Upper lobe of right lung (tissue), 1 donor: ENCODE data around the gene MAPKBP1. TPM values are rescaled to one million over a fixed set of nuclear protein-coding genes. Genes with fewer than 3 reads are reported as not detected.
A peak's percentile ranks its signal among the peaks of the same experiment; 100 is the strongest.

Experiments
- ATAC-seq: fragments of 200-7000 bp; cut with Tn5 transposase; one replicate; pipeline ENCODE4 v1.9.1; 2020; ENCODE audit warnings: mild to moderate bottlenecking, moderate library complexity
- DNase-seq: peaks from one replicate; pipeline ENCODE4 v3.0.0-alpha.2; 2020
- H3K27ac ChIP-seq: fragments of 200-600 bp; one replicate; pipeline ENCODE4 v1.8.0; 2022
- H3K27me3 ChIP-seq: fragments of 200-600 bp; one replicate; pipeline ENCODE4 v1.8.0; 2022; ENCODE audit warnings: mild to moderate bottlenecking
- H3K36me3 ChIP-seq: fragments of 200-600 bp; one replicate; pipeline ENCODE4 v1.8.0; 2022
- H3K4me1 ChIP-seq: fragments of 200-600 bp; one replicate; pipeline ENCODE4 v1.8.0; 2022
- H3K4me3 ChIP-seq: fragments of 200-600 bp; one replicate; pipeline ENCODE4 v1.8.0; 2022; ENCODE audit warnings: mild to moderate bottlenecking
- H3K9me3 ChIP-seq: fragments of 200-600 bp; one replicate; pipeline ENCODE4 v1.8.0; 2022
- CTCF ChIP-seq: fragments of 200-600 bp; IDR thresholded peaks from one replicate; pipeline ENCODE4 v1.8.0; 2022; ENCODE audit warnings: antibody characterized with exemption
- intact Hi-C: fragments of 100-400 bp; cut with DNase I; formaldehyde crosslinking; loops from one replicate; pipeline ENCODE4 v1.11.0; 2022
- total RNA-seq: library from RNA; stranded (reverse); fragmentation: NEBNext Ultra II Directional; extraction: Animal tissue kit (Norgen Biotek cat#: 25700); gene quantifications from one replicate; pipeline ENCODE4 v1.2.1, GENCODE V29; 2021
- donor health status: DM: no; HTN: yes; CAD: no; lungs with severe emphysema.

Gene MAPKBP1
- total RNA-seq, 1 donor from 2014 or later, result 22.4 TPM

- intact Hi-C loops, result no loop called here
- no peak for TF ChIP-seq CTCF
- no peak for ATAC-seq
- no peak overlapping the region for H3K27ac ChIP-seq
- DNase-seq, result peak; percentile 58
- no peaks in the 10 kb centered on the region for H3K27me3 ChIP-seq
- H3K4me1 ChIP-seq, result peaks cover 2% of the 10 kb centered on the region
- peaks cover 41% of the 10 kb centered on the region for H3K36me3 ChIP-seq
- H3K4me3 ChIP-seq, result no peak overlapping the region
- no peaks in the 10 kb centered on the region for H3K9me3 ChIP-seq
These were observed 48.2 kb downstream of the MAPKBP1 start for GRCh38 chr15:41822471-41822870.

GRCh38 chr15:41822957-41823356, 48.7 kb downstream of the MAPKBP1 start:
- no peak overlapping the region for H3K4me3 ChIP-seq
- H3K36me3 ChIP-seq, result peaks cover 36% of the 10 kb centered on the region
- H3K27me3 ChIP-seq, result no peaks in the 10 kb centered on the region
- no peak for ATAC-seq
- H3K4me1 ChIP-seq, result peaks cover 3% of the 10 kb centered on the region
- H3K27ac ChIP-seq, result no peak overlapping the region
- DNase-seq, result no peak
- intact Hi-C loops, result no loop called here
- H3K9me3 ChIP-seq, result no peaks in the 10 kb centered on the region
- no peak for TF ChIP-seq CTCF

- intact Hi-C loops, result no loop called here
- H3K4me1 ChIP-seq, result peaks cover 4% of the 10 kb centered on the region
- DNase-seq, result no peak
- no peak overlapping the region for H3K4me3 ChIP-seq
- H3K27ac ChIP-seq, result no peak overlapping the region
- H3K27me3 ChIP-seq, result no peaks in the 10 kb centered on the region
- ATAC-seq, result no peak
- no peaks in the 10 kb centered on the region for H3K9me3 ChIP-seq
- no peak for TF ChIP-seq CTCF
- peaks cover 31% of the 10 kb centered on the region for H3K36me3 ChIP-seq
These were observed 49.2 kb downstream of the MAPKBP1 start for GRCh38 chr15:41823502-41823901.

- no peak for TF ChIP-seq CTCF
- no peaks in the 10 kb centered on the region for H3K27me3 ChIP-seq
- H3K9me3 ChIP-seq, result no peaks in the 10 kb centered on the region
- DNase-seq (no peak), ATAC-seq (no peak)
- no peak overlapping the region for H3K4me3 ChIP-seq
- H3K4me1 ChIP-seq, result peaks cover 11% of the 10 kb centered on the region
- no peak overlapping the region for H3K27ac ChIP-seq
- H3K36me3 ChIP-seq, result peaks cover 29% of the 10 kb centered on the region
- intact Hi-C loops, result no loop called here
These were observed 49.9 kb downstream of the MAPKBP1 start for GRCh38 chr15:41824062-41824745.

- no peak for DNase-seq
- no peak for TF ChIP-seq CTCF
- peaks cover 17% of the 10 kb centered on the region for H3K4me1 ChIP-seq
- H3K9me3 ChIP-seq, result no peaks in the 10 kb centered on the region
- H3K36me3 ChIP-seq, result peaks cover 29% of the 10 kb centered on the region
- no peak for ATAC-seq
- H3K27ac ChIP-seq, result no peak overlapping the region
- intact Hi-C loops, result no loop called here
- H3K27me3 ChIP-seq, result no peaks in the 10 kb centered on the region
- H3K4me3 ChIP-seq, result no peak overlapping the region
These were observed 50.9 kb downstream of the MAPKBP1 start for GRCh38 chr15:41825145-41825544.
